NCI-H69 (cell line): ENCODE measurements around the gene SNORC.
"Not testable (repeated sequence)": the region's sequence is repeated elsewhere in the genome, so short reads cannot be mapped to it uniquely, and the experiment has no call there.

ENCODE experiments used
- DNase-seq: peaks from one replicate; lab custom pipeline; 2025; lab: John Stamatoyannopoulos, UW

Gene SNORC

DNA sequence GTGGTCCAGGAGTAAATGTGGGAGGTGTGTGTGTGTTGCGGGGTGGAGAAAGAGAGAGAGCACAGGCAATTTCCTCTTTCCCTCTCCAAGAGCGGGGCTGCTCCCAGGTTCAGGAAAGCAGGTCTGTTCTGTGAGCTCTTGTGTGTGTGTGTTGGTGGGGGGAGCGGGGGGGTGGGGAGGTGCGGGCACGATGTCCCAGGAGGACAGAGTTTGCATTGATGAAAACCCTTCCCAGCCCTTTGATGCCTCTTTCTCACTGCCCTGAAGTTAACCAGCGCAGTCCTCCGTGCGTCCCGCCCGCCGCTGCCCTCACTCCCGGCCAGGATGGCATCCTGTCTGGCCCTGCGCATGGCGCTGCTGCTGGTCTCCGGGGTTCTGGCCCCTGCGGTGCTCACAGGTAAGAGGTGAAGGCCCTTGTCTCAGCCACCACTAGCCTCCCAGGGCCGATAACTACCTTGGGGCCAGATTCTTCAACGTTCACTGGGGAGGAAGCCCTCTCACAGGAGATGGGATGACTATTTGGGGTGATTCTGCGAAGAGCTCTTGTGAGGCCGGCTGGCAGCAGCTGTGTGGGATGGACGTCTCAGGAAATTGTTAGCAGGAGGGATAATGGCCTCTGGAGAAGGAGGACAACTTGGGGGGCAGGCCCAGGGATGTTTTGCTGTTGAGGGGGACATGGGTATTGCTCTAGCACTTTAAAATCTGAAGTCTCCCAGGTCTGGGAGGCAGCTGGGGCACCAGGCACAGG is at the start of gene SNORC:
Gene SNORC, plus strand, starts transcription at position 247 of the 748 bp plus-strand sequence. Its CDS starts 78 bp downstream, at position 325.
- DNase-seq, result no peak

DNA sequence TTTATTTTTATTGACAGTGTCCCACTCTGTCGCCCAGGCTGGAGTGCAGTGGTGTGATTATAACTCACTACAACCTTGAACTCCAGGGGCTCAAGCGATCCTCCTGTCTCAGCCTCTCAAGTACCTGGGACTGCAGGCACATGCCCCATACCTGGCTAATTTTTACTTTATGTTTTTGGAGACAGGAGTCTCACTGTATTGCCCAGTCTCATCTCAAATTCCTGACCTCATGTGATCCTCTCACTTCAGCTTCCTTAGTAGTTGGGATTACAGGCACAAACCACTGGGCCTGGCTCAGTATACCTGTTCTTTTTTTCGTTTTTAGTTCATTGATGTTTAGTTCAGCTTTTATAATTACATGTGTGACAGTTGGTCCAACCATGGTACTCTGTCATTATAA is 40.1 kb upstream of the SNORC start:
- no peak for DNase-seq

- DNase-seq, result no peak
Observed at GRCh38 chr2:232831496-232831895, 38.6 kb upstream of the SNORC start.

DNA sequence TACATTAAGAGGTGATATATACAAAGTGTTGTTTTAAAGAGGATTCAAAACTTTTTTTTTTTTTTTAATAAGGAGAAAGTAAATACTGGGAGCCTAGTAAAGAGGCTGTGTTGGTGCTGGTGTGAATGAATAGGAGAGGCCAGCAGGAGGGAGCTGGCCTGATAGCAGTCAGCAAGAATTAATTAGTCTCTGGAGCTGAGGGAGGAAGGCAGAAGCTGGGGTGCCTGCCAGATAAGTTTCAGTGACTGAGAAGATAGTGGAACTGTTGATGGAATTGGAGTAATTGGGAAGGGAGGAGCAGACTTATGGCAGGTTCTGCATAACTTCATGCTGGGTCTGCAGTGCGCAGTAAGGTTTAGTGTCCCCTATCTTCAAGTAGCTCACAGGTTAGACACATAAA is 36.2 kb upstream of the SNORC start:
- no peak for DNase-seq

DNA sequence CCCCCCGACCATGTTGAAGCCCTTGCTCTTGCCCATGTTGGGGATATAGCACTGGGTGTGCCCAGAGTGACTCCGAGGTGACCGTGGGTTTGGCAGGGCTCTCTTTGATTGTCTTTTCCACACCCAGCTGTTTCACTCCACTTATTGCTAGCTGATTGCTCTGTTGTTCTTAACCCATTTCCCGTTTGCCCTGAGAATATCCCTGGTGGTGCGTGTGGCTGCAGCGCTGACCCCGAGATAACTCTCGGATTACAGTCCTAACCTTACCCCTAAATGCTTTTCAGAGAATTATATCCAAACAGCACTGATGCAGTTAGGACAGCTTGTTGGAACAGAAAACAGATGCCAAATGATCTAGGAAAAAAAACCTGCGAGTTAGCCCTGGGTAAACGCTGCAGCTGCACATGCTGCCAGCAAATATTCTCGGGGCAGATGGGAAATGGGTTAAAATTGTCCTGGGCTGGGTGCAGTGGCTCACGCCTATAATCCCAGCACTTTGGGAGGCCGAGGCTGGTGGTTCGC is 34.3 kb upstream of the SNORC start:
- DNase-seq, result no peak

GRCh38 chr2:232836934-232837333 is 33.1 kb upstream of the SNORC start:
- no peak for DNase-seq

DNA sequence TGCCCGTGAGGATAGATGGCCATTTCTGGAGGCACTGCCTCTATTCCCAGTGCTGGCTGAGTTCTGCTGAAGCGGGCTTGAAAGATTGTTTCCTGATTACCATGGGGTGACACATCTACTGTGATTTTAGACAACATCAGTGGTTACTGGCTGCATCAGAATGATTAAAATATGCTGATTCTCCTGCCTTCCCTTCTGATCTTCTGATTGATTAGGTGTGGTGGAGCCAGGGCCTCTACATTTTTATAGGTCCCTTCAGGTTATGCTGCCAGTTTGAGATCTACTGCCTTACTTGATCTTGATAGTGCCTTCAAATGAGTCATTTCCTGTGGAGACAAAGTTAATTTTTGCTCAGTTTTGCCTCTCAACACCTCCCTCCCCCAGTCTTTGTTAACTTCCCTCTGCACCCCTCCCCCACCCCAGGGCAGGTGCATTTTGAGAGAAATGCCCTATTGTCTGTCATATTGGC is 31.6 kb upstream of the SNORC start:
- DNase-seq, result no peak

DNA sequence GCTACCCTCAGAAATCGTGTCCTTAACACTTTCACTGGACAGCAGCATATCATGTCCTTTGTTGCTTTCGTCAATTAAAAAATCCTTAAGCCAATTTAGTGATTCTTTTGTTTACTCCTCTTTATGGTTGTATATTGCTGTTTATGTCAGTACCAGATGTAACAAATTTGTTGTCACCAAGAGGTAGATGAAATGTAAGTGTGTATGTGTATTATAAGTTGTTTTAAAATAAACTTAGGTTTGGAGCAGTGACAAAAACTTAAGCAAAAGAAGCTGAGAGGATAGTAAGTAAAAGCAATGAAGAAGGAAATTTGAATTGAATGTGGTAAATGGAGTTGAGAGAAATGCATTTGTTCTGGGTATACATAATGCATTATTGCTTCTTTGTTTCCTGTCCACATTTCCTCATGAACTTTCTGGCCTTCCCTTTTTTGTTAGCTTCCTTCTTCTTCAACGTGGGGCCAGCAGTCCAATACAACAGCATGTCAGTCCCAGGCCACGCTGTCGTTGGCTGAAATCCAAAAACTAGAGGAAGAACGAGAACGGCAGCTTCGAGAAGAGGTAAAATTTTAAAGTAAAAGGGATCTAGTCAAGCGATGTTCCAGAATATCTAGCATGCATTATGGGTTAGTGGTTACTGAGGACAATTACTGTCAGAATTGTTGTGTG is 30.5 kb upstream of the SNORC start:
- no peak for DNase-seq

- no peak for DNase-seq
Observed at GRCh38 chr2:232842689-232843088, 27.4 kb upstream of the SNORC start.

DNA sequence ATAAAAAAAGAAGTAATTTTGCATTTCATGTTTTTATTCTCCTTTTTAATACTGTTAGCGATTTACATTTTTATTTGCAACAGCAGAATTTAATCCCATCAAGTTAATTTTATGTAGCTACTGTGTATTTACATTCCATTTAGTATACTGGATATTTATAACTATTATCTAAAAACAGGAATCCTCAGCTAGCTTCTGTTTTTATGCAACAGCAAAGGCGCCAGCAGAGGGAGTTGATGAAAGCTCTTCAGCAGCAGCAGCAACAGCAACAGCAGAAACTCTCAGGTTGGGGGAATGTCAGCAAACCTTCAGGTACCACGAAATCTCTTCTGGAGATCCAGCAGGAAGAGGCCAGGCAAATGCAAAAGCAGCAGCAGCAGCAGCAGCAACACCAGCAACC is 26.2 kb upstream of the SNORC start:
- no peak for DNase-seq

GRCh38 chr2:232846055-232846454 is 24.0 kb upstream of the SNORC start:
- DNase-seq, result no peak

DNA sequence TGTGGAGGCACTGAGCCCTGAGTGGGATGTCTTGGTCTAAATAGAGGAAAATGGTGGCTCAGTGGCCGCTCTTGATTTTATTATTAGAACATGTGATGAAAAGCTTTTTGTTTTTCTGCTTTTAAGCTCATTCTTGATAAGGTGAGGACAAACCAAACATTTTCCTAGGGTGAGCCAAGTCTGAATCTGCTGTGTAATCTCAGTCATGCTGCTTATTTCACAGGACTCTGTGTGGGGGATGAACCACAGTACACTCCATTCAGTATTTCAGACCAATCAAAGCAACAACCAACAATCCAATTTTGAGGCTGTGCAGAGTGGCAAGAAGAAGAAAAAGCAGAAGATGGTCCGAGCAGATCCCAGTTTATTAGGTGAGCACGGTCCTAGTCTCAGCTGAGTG is 20.0 kb upstream of the SNORC start:
- no peak for DNase-seq

- DNase-seq, result not testable (repeated sequence)
Observed at GRCh38 chr2:232852081-232852480, 18.0 kb upstream of the SNORC start.

- no peak for DNase-seq
Observed at GRCh38 chr2:232852676-232853075, 17.4 kb upstream of the SNORC start.

GRCh38 chr2:232854082-232854481 is 16.0 kb upstream of the SNORC start:
- DNase-seq, result peak; percentile 17

- no peak for DNase-seq
Observed at GRCh38 chr2:232857158-232857563, 12.9 kb upstream of the SNORC start.

DNA sequence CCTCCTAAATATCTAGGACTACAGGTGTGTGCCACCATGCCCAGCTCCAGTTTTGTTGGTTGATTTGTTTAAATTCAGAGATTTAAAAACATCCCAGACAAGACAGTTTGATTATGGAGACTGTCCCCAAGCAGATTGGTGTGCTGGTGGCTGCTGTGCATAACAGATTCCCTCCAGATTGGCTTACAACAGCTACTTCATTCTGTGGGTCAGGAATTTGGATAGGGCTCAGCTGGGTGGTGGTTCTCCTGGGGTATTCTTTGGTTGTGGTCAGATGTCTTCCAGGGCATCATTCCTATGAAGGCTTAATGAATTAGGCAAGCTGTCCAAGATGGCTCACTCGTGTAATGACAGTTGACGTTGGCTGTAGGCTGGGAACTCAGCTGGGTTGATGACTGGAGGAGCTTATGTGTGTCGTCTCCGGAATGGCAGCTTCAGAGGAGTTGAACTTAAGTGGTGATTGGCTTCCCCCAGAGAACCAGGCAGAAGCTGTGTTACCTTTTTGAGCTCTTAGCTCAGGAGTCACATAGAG is 10.6 kb upstream of the SNORC start:
- no peak for DNase-seq

DNA sequence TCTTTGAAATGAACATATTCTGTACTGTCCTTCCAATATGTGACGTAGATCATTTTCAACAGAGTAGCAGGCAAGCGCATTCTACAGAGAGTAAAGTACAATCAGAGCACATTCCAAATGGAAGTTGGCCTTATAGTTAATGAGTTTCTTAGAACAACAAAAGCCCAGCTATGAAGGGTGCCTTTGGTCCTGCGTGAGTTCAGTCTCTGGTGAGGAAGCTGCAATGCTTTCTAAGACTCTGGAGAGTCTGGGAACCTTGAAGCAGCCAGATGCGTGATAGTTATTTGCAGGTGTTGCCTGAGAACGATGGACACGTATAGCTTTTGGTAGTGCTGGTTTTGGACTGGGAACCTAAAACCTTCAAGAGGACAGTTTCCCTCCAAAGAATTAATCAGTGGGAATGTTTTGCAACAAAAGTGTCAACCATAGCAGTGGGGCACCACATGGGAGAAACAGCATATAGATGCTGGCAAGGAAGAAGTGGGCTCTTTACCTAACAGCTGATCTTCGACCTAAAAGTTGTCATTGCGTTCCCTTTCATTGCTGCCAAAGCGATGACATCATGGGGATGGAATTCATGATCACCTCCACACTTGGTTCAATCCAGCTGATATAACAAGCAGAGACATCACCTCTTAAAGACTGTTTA is 9.3 kb upstream of the SNORC start:
- no peak for DNase-seq

- DNase-seq, result no peak
Observed at GRCh38 chr2:232861353-232861752, 8.7 kb upstream of the SNORC start.

DNA sequence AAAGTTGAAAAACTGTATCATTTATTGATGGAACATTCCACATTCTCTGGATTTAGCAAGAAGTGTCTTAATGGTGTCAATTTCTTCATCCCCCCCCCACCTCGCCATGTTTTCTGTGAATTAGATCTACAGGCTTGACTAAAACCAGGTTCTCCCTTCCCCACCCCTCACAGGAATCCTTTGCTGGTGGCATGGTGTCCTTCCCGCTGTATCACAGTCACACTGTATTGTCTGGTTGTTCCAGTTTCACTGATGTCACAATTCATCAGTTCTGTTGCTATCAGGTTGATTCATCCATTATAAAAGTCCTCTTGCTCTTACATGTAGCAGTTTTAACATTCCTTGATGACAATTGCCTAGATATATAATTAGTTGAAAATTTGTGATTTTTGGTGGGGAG is 6.1 kb upstream of the SNORC start:
- no peak for DNase-seq

- DNase-seq, result peak; percentile 2
Observed at GRCh38 chr2:232865165-232865564, 4.9 kb upstream of the SNORC start.

- DNase-seq, result no peak
Observed at GRCh38 chr2:232866104-232866503, 4.0 kb upstream of the SNORC start.
